K562 (cell line): ENCODE data around the gene ZNF565. TPM values are rescaled to one million over a fixed set of nuclear protein-coding genes. Genes with fewer than 3 reads are reported as not detected.

ENCODE experiments used
- ETS2 ChIP-seq: IDR thresholded peaks from 2 replicates; pipeline ENCODE4 v1.6.1; 2016; ENCODE audit warnings: borderline replicate concordance, missing genetic modification characterization, mild to moderate bottlenecking, moderate library complexity, missing compliant biosample characterization; ENCODE audit not compliant: poor library complexity, severe bottlenecking
- ETV5 ChIP-seq: sonication (generic); formaldehyde crosslinking; IDR thresholded peaks from 2 replicates; pipeline ENCODE4 v1.4.0; 2020; ENCODE audit warnings: low read depth, mild to moderate bottlenecking, missing genetic modification reagents
- FUS ChIP-seq: fragments of 200-400 bp; formaldehyde crosslinking; optimal IDR thresholded peaks from 2 replicates; pipeline ENCODE3; 2017; ENCODE audit warnings: low read depth, low read length
- NR4A1 ChIP-seq, 2 experiments: fragments of 250-450 bp in 1 of 2; fragments of 450-650 bp in 1 of 2; sonication (Bioruptor Pico) in 1 of 2; IDR thresholded peaks; 2 replicates each; pipeline versions ENCODE4 v1.4.0 to v1.6.1; 2016 to 2020; ENCODE audit warnings: mild to moderate bottlenecking in 2 of 2, missing compliant biosample characterization in 1 of 2, missing genetic modification characterization in 1 of 2, moderate library complexity in 1 of 2
- SMARCA5 ChIP-seq: fragments of 450-650 bp; IDR thresholded peaks from 2 replicates; pipeline ENCODE4 v1.6.1; 2016
- SRSF3 ChIP-seq: fragments of 200-400 bp; formaldehyde crosslinking; IDR thresholded peaks from 2 replicates; pipeline ENCODE4 v1.6.1; 2016; ENCODE audit warnings: mild to moderate bottlenecking, low read length, moderate library complexity; ENCODE audit not compliant: insufficient read depth
- TCF7 ChIP-seq: sonication (generic); IDR thresholded peaks from 2 replicates; pipeline ENCODE4 v1.6.1; 2016; ENCODE audit warnings: antibody characterized with exemption, borderline replicate concordance
- ZNF274 ChIP-seq: IDR thresholded peaks from 2 replicates; pipeline ENCODE4 v1.6.1; 2011; ENCODE audit warnings: low read depth, mild to moderate bottlenecking, low read length, moderate library complexity, borderline replicate concordance
- polyA plus RNA-seq, 8 experiments: library from polyadenylated mRNA; depleted of rRNA in 4 of 8; stranded (reverse) in 5 of 8; unstranded in 3 of 8; fragments of >200 nt; fragmentation: Nextera tagmentation in 2 of 8; fragmentation: Illumina TruSeq in 1 of 8; extraction: Ambion mirVana in 2 of 8; extraction: Trizol in 1 of 8; gene quantifications; 2 replicates each; pipeline versions ENCODE4 v1.2.1 to v1.2.3, GENCODE V29; 2011 to 2014; ENCODE audit warnings: inconsistent platforms in 1 of 8, missing spikeins in 1 of 8
- total RNA-seq, 7 experiments: library from RNA; depleted of rRNA in 6 of 7; stranded (reverse); fragments of >200 nt in 6 of 7; fragmentation: Illumina TruSeq in 2 of 7; extraction: Trizol in 2 of 7; gene quantifications; 2 replicates each; pipeline versions ENCODE4 v1.2.1 to v1.2.3, GENCODE V29; 2011 to 2021; ENCODE audit warnings: low replicate concordance in 1 of 7
- TF ChIP-seq, protein P1 (sequence below): fragments of 200-800 bp; sonication (Bioruptor generic); IDR thresholded peaks from 2 replicates; pipeline ENCODE4 v1.6.1; 2016; ENCODE audit warnings: missing genetic modification characterization, missing compliant biosample characterization
- TF ChIP-seq, protein P2 (sequence below): fragments of 250-450 bp; sonication (Bioruptor Pico); IDR thresholded peaks from 2 replicates; pipeline ENCODE4 v1.5.0; 2021; ENCODE audit warnings: mild to moderate bottlenecking, borderline replicate concordance
- TF ChIP-seq, protein P3 (sequence below): fragments of 250-450 bp; sonication (Bioruptor Pico); IDR thresholded peaks from 2 replicates; pipeline ENCODE4 v1.4.0; 2020; ENCODE audit warnings: mild to moderate bottlenecking, moderate library complexity, borderline replicate concordance

The ZNF565 gene
- total and polyA plus RNA-seq, 9 of the 15 experiments (the other 6 are each of a cell fraction or from before 2014, with no cell fraction given) = 1.3 to 3.2 (median 2.6) TPM

DNA sequence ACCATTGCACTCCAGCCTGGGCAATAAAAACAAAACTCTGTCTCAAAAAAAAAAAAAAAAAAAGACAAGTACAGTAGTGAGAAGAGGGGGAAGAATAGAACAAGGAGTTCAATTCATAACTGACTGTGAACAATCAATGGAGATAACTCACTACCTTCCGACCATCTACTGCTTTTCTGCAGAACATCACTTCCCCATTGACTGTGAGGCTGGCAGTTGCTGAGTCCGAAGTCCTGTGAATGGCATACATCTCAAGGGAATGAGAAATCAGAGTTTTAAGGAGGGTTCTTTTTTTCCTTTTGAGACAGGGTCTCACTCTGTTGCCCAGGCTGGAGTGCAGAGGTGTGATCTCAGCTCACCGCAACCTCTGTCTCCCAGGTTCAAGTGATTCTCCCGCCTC, 11.2 kb downstream of the ZNF565 start (continued):
- no peak for TF ChIP-seq SRSF3
- TF ChIP-seq, protein P1, sequence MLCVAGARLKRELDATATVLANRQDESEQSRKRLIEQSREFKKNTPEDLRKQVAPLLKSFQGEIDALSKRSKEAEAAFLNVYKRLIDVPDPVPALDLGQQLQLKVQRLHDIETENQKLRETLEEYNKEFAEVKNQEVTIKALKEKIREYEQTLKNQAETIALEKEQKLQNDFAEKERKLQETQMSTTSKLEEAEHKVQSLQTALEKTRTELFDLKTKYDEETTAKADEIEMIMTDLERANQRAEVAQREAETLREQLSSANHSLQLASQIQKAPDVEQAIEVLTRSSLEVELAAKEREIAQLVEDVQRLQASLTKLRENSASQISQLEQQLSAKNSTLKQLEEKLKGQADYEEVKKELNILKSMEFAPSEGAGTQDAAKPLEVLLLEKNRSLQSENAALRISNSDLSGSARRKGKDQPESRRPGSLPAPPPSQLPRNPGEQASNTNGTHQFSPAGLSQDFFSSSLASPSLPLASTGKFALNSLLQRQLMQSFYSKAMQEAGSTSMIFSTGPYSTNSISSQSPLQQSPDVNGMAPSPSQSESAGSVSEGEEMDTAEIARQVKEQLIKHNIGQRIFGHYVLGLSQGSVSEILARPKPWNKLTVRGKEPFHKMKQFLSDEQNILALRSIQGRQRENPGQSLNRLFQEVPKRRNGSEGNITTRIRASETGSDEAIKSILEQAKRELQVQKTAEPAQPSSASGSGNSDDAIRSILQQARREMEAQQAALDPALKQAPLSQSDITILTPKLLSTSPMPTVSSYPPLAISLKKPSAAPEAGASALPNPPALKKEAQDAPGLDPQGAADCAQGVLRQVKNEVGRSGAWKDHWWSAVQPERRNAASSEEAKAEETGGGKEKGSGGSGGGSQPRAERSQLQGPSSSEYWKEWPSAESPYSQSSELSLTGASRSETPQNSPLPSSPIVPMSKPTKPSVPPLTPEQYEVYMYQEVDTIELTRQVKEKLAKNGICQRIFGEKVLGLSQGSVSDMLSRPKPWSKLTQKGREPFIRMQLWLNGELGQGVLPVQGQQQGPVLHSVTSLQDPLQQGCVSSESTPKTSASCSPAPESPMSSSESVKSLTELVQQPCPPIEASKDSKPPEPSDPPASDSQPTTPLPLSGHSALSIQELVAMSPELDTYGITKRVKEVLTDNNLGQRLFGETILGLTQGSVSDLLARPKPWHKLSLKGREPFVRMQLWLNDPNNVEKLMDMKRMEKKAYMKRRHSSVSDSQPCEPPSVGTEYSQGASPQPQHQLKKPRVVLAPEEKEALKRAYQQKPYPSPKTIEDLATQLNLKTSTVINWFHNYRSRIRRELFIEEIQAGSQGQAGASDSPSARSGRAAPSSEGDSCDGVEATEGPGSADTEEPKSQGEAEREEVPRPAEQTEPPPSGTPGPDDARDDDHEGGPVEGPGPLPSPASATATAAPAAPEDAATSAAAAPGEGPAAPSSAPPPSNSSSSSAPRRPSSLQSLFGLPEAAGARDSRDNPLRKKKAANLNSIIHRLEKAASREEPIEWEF (CRISPR knock-in tag) = no peak
- TF ChIP-seq FUS = no peak
- no peak for TF ChIP-seq TCF7
- TF ChIP-seq, protein P2, sequence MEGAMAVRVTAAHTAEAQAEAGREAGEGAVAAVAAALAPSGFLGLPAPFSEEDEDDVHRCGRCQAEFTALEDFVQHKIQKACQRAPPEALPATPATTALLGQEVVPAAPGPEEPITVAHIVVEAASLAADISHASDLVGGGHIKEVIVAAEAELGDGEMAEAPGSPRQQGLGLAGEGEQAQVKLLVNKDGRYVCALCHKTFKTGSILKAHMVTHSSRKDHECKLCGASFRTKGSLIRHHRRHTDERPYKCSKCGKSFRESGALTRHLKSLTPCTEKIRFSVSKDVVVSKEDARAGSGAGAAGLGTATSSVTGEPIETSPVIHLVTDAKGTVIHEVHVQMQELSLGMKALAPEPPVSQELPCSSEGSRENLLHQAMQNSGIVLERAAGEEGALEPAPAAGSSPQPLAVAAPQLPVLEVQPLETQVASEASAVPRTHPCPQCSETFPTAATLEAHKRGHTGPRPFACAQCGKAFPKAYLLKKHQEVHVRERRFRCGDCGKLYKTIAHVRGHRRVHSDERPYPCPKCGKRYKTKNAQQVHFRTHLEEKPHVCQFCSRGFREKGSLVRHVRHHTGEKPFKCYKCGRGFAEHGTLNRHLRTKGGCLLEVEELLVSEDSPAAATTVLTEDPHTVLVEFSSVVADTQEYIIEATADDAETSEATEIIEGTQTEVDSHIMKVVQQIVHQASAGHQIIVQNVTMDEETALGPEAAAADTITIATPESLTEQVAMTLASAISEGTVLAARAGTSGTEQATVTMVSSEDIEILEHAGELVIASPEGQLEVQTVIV (CRISPR knock-in tag) = no peak
- no peak for TF ChIP-seq ZNF274
- no peak for TF ChIP-seq ETS2 (tag)
- TF ChIP-seq, protein P3, sequence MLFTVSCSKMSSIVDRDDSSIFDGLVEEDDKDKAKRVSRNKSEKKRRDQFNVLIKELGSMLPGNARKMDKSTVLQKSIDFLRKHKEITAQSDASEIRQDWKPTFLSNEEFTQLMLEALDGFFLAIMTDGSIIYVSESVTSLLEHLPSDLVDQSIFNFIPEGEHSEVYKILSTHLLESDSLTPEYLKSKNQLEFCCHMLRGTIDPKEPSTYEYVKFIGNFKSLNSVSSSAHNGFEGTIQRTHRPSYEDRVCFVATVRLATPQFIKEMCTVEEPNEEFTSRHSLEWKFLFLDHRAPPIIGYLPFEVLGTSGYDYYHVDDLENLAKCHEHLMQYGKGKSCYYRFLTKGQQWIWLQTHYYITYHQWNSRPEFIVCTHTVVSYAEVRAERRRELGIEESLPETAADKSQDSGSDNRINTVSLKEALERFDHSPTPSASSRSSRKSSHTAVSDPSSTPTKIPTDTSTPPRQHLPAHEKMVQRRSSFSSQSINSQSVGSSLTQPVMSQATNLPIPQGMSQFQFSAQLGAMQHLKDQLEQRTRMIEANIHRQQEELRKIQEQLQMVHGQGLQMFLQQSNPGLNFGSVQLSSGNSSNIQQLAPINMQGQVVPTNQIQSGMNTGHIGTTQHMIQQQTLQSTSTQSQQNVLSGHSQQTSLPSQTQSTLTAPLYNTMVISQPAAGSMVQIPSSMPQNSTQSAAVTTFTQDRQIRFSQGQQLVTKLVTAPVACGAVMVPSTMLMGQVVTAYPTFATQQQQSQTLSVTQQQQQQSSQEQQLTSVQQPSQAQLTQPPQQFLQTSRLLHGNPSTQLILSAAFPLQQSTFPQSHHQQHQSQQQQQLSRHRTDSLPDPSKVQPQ (CRISPR knock-in tag) = no peak
- TF ChIP-seq NR4A1 (CRISPR knock-in tag; IDR thresholded peaks at IDR 0.05) = no peak
- TF ChIP-seq NR4A1 (tag; IDR thresholded peaks at IDR 0.05) = no peak
- TF ChIP-seq ETV5 (CRISPR knock-in tag) = no peak
- no peak for TF ChIP-seq SMARCA5
